ENCODE measurements around the gene PRKCA.

PRKCA gene

GRCh38 chr17:66526827-66527226 lies 224.4 kb downstream of the PRKCA start:
- DNase-seq: no peak

DNA sequence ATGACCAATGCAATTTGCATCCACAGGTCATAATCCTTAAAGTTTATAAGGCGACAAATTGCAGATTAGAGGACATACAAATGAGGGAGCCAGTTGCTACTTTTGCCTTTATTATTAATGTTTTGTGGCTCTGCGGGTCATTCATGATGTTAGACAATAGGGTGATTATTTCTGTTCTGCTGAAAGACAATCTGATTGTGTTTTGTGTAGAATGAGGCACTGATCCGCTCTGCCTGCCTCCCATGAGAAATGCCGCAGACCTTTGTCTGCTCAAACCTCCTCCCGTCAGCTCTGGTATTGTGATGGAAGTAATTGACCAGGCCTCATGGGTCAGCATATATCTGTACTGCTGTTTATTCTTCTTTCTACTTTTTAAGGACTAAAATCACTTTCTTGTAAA lies 224.9 kb downstream of the PRKCA start:
- no peak for DNase-seq

DNA sequence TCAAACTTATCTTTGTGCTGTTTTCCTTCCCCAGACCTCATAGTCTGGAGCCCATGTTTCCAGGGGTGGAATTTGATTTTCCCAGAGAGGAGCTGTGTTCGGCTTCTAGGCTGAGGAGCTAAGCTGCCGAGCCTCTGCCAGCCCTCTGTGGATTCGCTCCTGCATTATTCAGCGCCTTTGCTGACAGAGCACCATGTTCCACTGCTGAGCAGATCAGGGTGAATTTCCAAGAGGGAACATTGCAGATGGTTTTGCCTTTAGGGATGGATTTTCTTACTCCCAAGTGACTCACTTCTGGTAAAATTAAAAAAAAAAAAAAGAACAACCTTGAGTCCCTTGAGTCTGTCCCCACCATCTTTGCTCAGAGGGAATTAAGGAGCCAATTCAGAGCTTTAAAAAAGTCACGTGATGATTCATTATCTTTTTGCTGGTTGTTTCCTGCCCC lies 229.5 kb downstream of the PRKCA start:
- DNase-seq: no peak

- DNase-seq: no peak
These were observed 231.2 kb downstream of the PRKCA start for GRCh38 chr17:66533572-66533971.

- DNase-seq: no peak
These were observed 231.6 kb downstream of the PRKCA start for GRCh38 chr17:66533986-66534385.

DNA sequence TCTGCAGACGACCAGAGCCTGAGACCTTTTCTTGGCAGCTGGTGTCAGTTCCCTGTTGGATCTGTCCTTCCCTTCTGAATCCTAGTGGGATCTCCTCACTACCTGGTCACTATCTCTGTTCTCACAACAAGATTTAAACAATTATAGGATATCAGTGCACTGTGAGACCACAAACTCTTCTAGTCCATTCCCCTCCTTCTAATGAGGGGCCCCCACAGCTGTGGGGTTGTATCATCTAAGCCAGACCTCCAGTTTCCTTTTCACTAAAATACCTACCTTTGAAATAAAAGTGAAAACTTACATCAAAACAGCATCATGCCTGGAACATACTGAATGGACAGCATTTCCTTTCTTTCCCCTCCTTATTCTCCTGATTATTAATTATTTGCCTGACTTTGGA lies 233.2 kb downstream of the PRKCA start:
- DNase-seq: no peak

GRCh38 chr17:66537502-66537901 lies 235.1 kb downstream of the PRKCA start:
- no peak for DNase-seq

DNA sequence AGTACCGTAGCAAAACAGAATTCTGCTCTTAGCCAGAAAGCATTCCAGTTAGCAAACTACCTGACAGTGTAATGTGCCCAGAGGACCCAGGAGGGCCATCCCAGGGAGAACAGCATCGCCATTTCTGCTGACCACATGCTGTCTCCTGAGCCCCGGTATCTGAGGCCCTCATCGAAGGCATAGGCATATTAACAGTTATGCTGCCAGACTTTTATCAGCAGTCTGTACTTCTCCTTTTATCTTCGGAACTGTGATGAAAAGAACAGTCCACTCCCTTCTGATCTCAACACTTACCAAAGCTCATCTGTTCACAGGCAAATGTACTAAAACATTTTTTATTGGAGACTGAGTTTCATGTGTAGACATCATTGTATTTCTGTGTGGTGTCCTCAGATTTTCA lies 236.4 kb downstream of the PRKCA start:
- DNase-seq: no peak

- DNase-seq: no peak
These were observed 237.8 kb downstream of the PRKCA start for GRCh38 chr17:66540131-66540781.

GRCh38 chr17:66541461-66542128 lies 239.2 kb downstream of the PRKCA start:
- no peak for DNase-seq

DNA sequence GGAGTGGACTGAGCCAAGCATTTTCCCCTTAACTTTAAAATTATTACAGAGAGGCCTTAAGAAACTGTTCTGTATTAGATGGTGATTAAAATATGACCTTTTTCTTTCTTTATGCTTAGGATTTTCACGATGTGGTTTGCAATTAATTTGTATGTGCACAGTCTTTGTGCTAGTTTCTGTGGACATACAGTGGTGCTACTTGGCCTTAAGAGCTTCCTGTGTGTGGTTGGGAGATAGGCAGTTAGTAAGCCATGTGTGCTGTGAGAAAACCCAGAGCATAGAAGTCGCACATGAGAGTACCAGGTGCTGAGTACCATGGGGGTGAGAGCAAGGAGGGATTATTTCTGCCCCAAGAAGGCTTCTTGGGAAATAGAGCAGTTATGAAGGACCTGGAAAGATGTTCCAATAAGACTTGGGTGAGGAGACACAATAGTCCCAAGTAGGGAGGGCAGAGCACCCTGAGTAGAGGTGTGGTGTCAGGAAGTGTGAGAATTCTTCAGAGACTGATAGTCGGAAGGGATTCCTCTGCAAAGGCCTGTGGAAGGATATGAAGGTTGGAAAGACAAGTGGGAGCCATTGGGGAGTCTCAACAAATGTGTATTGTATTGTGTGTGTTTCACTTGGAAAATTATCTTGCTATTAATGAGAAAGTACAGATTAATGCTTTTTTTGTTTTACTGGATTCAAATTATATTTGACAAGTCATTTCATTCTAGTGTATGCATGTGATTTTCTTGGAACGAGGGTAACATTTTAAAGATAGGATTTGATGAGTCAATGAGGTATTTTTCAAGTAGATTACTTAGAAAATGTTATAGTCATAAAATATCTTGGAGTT lies 239.9 kb downstream of the PRKCA start:
- no peak for DNase-seq

DNA sequence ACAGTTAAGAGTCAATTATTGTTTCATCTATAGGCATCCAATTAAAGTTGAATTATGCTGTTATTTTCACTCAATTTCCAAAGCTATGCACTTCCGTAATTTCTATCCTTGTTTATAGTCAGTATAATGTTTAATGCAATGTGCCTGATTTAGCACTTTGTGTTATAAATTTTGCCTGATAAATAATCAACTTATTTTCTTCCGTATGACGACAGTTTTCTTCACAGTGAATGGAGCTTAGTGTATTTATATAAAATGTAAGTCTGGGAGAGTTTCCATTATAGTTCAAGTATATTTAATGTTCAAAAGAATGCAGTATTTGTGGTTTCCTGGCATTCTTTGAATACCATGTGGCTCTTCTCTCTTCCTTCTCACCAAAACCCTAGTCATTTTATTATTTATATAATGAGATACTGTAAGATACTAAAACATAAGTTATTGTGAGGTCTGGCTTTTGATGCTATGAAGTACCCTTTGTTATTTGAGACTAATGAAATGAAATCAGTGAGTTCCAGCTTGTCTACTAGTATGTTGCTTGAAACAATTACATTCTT lies 240.6 kb downstream of the PRKCA start:
- no peak for DNase-seq

- no peak for DNase-seq
These were observed 241.1 kb downstream of the PRKCA start for GRCh38 chr17:66543526-66543925.

DNA sequence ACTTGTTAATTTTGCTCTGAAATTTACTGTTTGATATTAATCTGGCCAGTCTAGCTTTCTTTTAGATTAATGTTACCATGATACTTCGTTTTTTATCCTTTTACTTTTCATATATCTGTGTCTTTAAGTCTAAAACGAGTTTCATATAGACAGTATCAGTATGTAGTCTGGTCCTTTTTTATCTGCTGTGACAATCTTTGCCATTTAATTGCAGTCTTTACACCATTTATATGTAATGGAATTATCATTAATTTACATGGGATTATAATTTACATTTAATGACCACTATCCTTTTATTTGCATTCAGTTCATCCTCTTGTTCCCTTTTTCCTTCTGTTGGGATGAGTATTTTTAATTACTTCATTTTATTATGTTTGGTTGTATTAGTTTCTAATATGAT lies 243.5 kb downstream of the PRKCA start:
- no peak for DNase-seq

- DNase-seq: no peak
These were observed 244.9 kb downstream of the PRKCA start for GRCh38 chr17:66547151-66547865.

DNA sequence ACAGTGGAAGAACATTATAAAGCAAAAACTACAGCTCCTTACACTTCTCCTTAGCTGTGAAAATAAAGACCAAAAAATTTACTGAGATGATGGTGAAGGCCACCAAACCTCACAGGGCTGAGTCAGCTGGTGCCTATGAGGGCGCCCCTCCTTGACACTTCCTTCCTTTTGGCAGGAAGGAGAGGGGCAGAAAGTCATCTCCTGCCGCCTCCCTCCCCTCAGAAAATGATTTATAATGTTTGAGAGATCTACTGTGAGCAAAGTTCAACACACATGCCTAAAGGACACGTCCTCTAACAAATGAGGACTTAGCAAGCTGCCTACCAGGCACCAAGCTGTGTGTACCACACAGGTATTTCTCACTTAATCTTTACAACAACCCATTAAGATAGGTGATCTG lies 245.7 kb downstream of the PRKCA start:
- DNase-seq: no peak

DNA sequence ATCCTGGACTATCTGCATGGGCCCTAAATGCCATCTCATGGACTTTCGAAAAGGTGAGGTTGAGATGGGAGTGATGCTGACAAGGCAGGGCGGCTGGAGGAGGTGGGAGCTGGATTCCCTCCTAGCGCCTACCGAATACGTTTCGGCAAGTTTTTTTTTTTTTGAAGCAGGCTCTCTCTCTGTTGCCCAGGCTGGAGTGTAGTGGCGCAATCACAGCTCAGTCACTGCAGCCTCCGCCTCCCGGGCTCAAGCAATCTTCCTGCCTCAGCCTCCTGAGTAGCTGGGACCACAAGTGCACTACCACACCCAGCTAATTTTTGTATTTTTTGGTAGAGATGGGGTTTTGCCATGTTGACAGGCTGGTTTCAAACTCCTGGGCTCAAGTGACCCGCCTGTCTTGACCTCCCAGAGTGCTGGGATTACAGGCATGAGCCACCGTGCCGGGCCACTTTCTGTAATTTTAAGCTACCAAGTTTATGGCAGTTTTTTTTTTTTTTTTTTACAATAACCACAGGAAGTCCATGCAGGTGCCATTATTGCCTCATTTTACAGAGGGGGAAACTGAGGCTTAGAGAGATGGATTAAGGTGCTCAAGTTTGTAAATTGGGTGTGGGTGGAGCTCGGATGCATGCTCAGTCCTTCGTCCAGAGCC lies 246.4 kb downstream of the PRKCA start:
- no peak for DNase-seq

- DNase-seq: no peak
These were observed 246.9 kb downstream of the PRKCA start for GRCh38 chr17:66549311-66549704.

DNA sequence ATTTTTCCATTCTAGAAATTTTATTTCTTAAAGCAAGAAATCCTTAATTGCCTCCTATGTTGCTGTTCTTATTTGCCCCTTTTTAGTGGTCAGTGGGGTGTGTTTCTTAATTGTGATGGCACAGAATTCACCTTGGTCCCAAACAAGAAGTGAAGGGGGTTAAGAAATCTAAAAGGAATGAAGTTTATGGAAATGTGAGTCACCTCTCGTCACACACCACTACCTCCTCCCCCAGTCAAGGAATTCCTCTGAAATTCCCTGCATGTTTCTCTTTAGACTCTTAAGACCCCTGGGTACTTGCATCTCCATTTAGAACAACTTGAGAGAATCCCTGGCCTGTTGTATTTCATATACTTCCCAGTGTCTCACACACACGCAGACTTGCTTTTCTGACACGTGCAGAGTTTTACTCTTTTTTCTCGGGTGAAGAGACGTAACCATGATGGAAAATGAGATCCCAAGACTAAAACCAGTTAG lies 247.4 kb downstream of the PRKCA start:
- no peak for DNase-seq

DNA sequence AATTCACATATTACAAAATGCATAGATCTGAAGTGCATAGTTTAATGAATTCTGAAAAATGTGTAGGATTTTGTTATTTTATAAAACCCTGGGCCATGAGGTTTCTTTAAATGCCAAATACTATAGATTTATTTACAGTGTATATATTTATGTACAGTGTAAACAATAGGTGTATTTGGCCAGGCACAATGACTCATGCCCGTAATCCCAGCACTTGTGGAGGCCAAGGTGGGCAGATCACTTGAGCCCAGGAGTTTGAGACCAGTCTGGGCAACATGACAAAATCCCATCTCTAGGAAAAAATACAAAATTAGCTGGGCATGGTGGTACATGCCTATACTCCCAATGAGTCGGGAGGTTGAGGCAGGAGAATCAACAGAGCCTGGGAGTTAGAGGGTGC lies 249.4 kb downstream of the PRKCA start:
- no peak for DNase-seq

DNA sequence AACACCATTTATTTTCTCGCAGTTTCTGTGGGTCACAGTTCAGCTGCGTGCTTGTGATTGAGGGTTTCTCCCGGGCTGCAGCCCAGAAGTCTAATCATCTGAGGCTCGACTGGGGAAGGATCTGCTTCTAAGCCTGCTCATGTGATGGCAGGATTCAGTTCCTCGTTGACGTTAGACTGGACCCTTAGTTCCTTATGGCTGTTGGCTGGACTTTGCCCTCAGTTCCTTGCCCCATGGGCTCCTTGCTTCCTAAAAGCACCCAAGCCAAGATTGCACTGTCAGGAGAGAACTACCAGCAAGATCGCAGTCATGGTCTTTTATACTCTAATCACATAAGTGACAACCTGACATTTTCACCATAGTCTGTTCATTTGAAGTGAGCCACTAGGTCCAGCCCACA lies 250.0 kb downstream of the PRKCA start:
- DNase-seq: no peak

GRCh38 chr17:66555605-66556004 lies 253.2 kb downstream of the PRKCA start:
- no peak for DNase-seq
